NCI-H526 (cell line): ENCODE measurements around the gene MIS18BP1.
A peak's percentile ranks its signal among the peaks of the same experiment; 100 is the strongest.
"Not testable (repeated sequence)": the region's sequence is repeated elsewhere in the genome, so short reads cannot be mapped to it uniquely, and the experiment has no call there.

Experiments used
- DNase-seq, 2 experiments: peaks; one replicate each; lab custom pipeline; 2025; lab: John Stamatoyannopoulos, UW

The MIS18BP1 gene

GRCh38 chr14:45253070-45253753, at the start of gene MIS18BP1:
MIS18BP1 (minus strand) TSS chr14:45253202; CDS start chr14:45247286, 5,916 bp downstream.
- DNase-seq: peak; percentile 95 to 97

GRCh38 chr14:45298423-45299117, 45.6 kb upstream of the MIS18BP1 start:
- DNase-seq: no peak

- DNase-seq: not testable (repeated sequence)
These were observed 41.8 kb upstream of the MIS18BP1 start for GRCh38 chr14:45294796-45295195.

- DNase-seq: no peak
These were observed 37.5 kb upstream of the MIS18BP1 start for GRCh38 chr14:45290547-45290946.

GRCh38 chr14:45287610-45288009, 34.6 kb upstream of the MIS18BP1 start:
- DNase-seq: peak in 1 of 2 experiments; percentile 20

- no peak for DNase-seq
These were observed 31.8 kb upstream of the MIS18BP1 start for GRCh38 chr14:45284802-45285201.

- not testable (repeated sequence) for DNase-seq
These were observed 28.9 kb upstream of the MIS18BP1 start for GRCh38 chr14:45281731-45282400.

- DNase-seq: no peak
These were observed 19.0 kb upstream of the MIS18BP1 start for GRCh38 chr14:45271858-45272537.

GRCh38 chr14:45270031-45270430, 17.0 kb upstream of the MIS18BP1 start:
- no peak for DNase-seq

- no peak for DNase-seq
These were observed 14.1 kb upstream of the MIS18BP1 start for GRCh38 chr14:45267071-45267470.

- DNase-seq: no peak
These were observed 9.6 kb upstream of the MIS18BP1 start for GRCh38 chr14:45262637-45263036.

- no peak for DNase-seq
These were observed 8.2 kb upstream of the MIS18BP1 start for GRCh38 chr14:45261209-45261608.

GRCh38 chr14:45258805-45259204, 5.8 kb upstream of the MIS18BP1 start:
- DNase-seq: no peak

GRCh38 chr14:45258073-45258472, 5.1 kb upstream of the MIS18BP1 start:
- DNase-seq: no peak

- DNase-seq: no peak
These were observed 1.8 kb upstream of the MIS18BP1 start for GRCh38 chr14:45254771-45255170.

- DNase-seq: no peak
These were observed 830 bp upstream of the MIS18BP1 start for GRCh38 chr14:45253754-45254310.

- peak; percentile 22 to 38 for DNase-seq
These were observed 484 bp downstream of the MIS18BP1 start for GRCh38 chr14:45252366-45253069.

- peak; percentile 45 to 47 for DNase-seq
These were observed 1.1 kb downstream of the MIS18BP1 start for GRCh38 chr14:45251912-45252311.

GRCh38 chr14:45249856-45250575, 3.0 kb downstream of the MIS18BP1 start:
- DNase-seq: peak; percentile 43 to 64

GRCh38 chr14:45247427-45247826, 5.6 kb downstream of the MIS18BP1 start:
- DNase-seq: no peak

- no peak for DNase-seq
These were observed 6.3 kb downstream of the MIS18BP1 start for GRCh38 chr14:45246691-45247090.
